ENCODE results near the gene TBC1D17.

GRCh38 chr19:49908480-49909420, 31.2 kb downstream of the TBC1D17 start:
- TF ChIP-seq POLR2AphosphoS2 (IDR thresholded peaks at IDR 0.05; ENCODE audit: low read depth, low read length) (no peak), CREB1 (IDR thresholded peaks at IDR 0.05; ENCODE audit: low read depth) (no peak), JUNB (IDR thresholded peaks at IDR 0.05) (no peak), EED (IDR thresholded peaks at IDR 0.05; ENCODE audit: low read depth) (no peak), RELA (IDR thresholded peaks at IDR 0.05; ENCODE audit: borderline replicate concordance, partially characterized antibody) (no peak), ZBTB40 (IDR thresholded peaks at IDR 0.05; ENCODE audit: borderline replicate concordance) (no peak), ETV6 (conservative IDR thresholded peaks at IDR 0.05 in 1 of 2, IDR thresholded peaks at IDR 0.05 in 1 of 2; ENCODE audit: borderline replicate concordance in 1 of 2, low read depth in 1 of 2) (no peak)
- TF ChIP-seq, protein P1, sequence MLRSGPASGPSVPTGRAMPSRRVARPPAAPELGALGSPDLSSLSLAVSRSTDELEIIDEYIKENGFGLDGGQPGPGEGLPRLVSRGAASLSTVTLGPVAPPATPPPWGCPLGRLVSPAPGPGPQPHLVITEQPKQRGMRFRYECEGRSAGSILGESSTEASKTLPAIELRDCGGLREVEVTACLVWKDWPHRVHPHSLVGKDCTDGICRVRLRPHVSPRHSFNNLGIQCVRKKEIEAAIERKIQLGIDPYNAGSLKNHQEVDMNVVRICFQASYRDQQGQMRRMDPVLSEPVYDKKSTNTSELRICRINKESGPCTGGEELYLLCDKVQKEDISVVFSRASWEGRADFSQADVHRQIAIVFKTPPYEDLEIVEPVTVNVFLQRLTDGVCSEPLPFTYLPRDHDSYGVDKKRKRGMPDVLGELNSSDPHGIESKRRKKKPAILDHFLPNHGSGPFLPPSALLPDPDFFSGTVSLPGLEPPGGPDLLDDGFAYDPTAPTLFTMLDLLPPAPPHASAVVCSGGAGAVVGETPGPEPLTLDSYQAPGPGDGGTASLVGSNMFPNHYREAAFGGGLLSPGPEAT (IDR thresholded peaks at IDR 0.05; ENCODE audit: low read depth): no peak
